SHP77 (cell line): ENCODE results near the gene SLC66A1.

Source experiments
- DNase-seq, 2 experiments: peaks; one replicate each; lab custom pipeline; 2025; lab: John Stamatoyannopoulos, UW

Gene SLC66A1

GRCh38 chr1:19377812-19378718, 65.9 kb downstream of the SLC66A1 start:
- no peak for DNase-seq
